Measurements from ENCODE around the gene ARID4B. TPM values are rescaled to one million over a fixed set of nuclear protein-coding genes. Genes with fewer than 3 reads are reported as not detected.

Gene ARID4B
- total RNA-seq, 2 experiments from 2014 or later = 28.7 to 44.9 TPM

DNA sequence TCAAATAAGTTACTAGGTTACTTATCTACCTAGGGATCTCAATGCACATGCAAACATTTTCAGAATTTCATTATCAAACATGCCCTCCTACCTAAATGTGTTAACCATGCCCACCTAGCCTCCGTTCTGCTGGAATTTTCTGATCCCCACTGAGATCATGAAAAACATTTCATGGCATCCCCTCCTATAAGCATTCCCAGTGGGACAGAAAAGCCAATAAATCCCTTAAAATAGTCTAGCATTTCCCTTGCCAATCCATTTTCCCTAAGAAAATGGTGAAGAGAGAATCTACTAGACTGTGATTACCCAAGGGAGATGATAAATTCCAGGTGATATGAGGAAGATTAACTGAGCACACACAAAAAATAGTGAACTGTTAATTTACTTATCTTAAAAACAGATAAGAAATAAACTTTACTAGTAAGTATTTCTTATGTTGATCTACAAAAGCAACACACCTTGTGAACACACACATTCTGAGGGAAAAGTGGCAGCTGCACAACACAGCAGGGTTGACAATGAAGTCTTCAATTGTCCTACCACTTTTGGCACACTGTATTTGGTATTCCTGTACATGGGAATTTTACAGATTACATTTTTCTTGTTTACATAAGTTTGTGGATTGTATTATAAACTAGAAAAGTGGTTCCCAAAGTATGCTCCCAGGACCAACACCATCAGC is 49.6 kb downstream of the ARID4B start:
- no peak for DNase-seq (ENCODE audit: low spot score)
- H3K4me2 ChIP-seq (ENCODE audit: low read length) = no peak overlapping the region
- H3K36me3 ChIP-seq (ENCODE audit: insufficient read depth, low read length) = no peaks in the 10 kb centered on the region
- H4K20me1 ChIP-seq (ENCODE audit: insufficient read depth, low read length) = 0 out of 2 replicates have a peak, but pooled peaks cover 8% of the 10 kb centered on the region
- no peak for TF ChIP-seq EZH2phosphoT487 (IDR thresholded peaks at IDR 0.05; ENCODE audit: borderline replicate concordance, low read depth, low read length)
- TF ChIP-seq, protein P1, sequence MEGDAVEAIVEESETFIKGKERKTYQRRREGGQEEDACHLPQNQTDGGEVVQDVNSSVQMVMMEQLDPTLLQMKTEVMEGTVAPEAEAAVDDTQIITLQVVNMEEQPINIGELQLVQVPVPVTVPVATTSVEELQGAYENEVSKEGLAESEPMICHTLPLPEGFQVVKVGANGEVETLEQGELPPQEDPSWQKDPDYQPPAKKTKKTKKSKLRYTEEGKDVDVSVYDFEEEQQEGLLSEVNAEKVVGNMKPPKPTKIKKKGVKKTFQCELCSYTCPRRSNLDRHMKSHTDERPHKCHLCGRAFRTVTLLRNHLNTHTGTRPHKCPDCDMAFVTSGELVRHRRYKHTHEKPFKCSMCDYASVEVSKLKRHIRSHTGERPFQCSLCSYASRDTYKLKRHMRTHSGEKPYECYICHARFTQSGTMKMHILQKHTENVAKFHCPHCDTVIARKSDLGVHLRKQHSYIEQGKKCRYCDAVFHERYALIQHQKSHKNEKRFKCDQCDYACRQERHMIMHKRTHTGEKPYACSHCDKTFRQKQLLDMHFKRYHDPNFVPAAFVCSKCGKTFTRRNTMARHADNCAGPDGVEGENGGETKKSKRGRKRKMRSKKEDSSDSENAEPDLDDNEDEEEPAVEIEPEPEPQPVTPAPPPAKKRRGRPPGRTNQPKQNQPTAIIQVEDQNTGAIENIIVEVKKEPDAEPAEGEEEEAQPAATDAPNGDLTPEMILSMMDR (conservative IDR thresholded peaks at IDR 0.05; ENCODE audit: low read length) = no peak
- BruUV-seq (replicated peaks) = no TSS peak
- H2AFZ ChIP-seq (ENCODE audit: low read length) = no peak overlapping the region
- ChIA-PET CTCF (ENCODE audit: unreplicated experiment) (no interaction called here), POLR2A (no interaction called here)
- H3K9me2 ChIP-seq (ENCODE audit: insufficient read depth, low read length) = no peaks in the 10 kb centered on the region
- peaks cover 92% of the 10 kb centered on the region for H3K79me2 ChIP-seq (ENCODE audit: insufficient read depth, low read depth, low read length)
- H3K4me1 ChIP-seq (ENCODE audit: insufficient read depth, low read length, poor library complexity, severe bottlenecking) = peaks cover 22% of the 10 kb centered on the region
- H3K4me3 ChIP-seq (ENCODE audit: low read depth, low read length, poor library complexity, severe bottlenecking) = no peak overlapping the region
- H3K27ac ChIP-seq (ENCODE audit: low read depth, low read length, poor library complexity, severe bottlenecking) = no peak overlapping the region
- intact Hi-C loops (cut with micrococcal nuclease; ENCODE audit: unreplicated experiment) = no loop called here
- H3K9me3 ChIP-seq (ENCODE audit: low read length) = no peaks in the 10 kb centered on the region

DNA sequence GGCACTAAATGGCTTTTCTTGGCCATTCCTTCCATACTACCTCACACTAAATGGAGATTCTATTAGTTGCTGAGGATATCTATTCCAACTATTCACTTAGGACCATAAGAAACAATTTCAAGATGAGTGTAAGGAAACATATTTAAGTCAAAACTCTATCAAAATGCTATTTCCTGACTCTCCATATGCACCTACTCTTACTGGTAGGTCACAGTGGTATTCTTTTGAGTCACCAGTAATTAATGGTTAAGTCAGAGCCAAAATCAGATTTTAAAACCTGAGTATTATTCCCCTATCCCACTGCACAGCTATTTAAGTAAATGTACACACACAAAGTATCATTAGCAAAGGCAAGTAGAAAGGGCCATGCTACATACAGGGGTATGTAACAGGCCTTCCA is 50.3 kb downstream of the ARID4B start:
- Histone ChIP-seq H3K79me2 (ENCODE audit: insufficient read depth, low read depth, low read length) (peaks cover 93% of the 10 kb centered on the region), H3K27ac (ENCODE audit: low read depth, low read length, poor library complexity, severe bottlenecking) (no peak overlapping the region), H3K4me1 (ENCODE audit: insufficient read depth, low read length, poor library complexity, severe bottlenecking) (peaks cover 22% of the 10 kb centered on the region), H3K4me2 (ENCODE audit: low read length) (no peak overlapping the region), H3K9me2 (ENCODE audit: insufficient read depth, low read length) (no peaks in the 10 kb centered on the region), H2AFZ (ENCODE audit: low read length) (no peak overlapping the region), H4K20me1 (ENCODE audit: insufficient read depth, low read length) (0 out of 2 replicates have a peak, but pooled peaks cover 9% of the 10 kb centered on the region), H3K9me3 (ENCODE audit: low read length) (no peaks in the 10 kb centered on the region), H3K36me3 (ENCODE audit: insufficient read depth, low read length) (no peaks in the 10 kb centered on the region), H3K4me3 (ENCODE audit: low read depth, low read length, poor library complexity, severe bottlenecking) (no peak overlapping the region)
- TF ChIP-seq, protein P1 (conservative IDR thresholded peaks at IDR 0.05; ENCODE audit: low read length) = no peak
- TF ChIP-seq EZH2phosphoT487 (IDR thresholded peaks at IDR 0.05; ENCODE audit: borderline replicate concordance, low read depth, low read length) = no peak
- intact Hi-C loops (cut with micrococcal nuclease; ENCODE audit: unreplicated experiment) = no loop called here
- POLR2A ChIA-PET = no interaction called here
- DNase-seq (ENCODE audit: low spot score) = no peak
- BruUV-seq (replicated peaks) = no TSS peak
- CTCF ChIA-PET (ENCODE audit: unreplicated experiment) = no interaction called here

DNA sequence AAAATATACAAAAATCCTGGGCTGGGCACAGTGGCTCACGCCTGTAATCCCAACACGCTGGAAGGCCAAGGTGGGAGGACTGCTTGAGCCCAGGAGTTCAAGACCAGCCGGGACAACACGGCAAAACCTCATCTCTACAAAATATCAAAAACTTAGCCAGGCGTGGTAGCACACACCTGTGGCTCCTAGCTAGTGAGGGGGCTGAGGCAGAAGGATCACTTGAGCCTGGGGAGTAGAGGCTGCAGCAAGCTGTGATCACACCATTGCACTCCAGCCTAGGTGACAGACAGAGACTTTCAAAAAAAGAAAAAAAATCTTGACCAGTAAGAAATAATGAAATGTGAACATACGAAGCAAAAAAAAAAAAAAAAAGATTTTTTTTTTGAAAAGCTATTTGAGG is 52.1 kb downstream of the ARID4B start:
- peaks cover 24% of the 10 kb centered on the region for H3K4me1 ChIP-seq (ENCODE audit: insufficient read depth, low read length, poor library complexity, severe bottlenecking)
- H3K79me2 ChIP-seq (ENCODE audit: insufficient read depth, low read depth, low read length) = peaks cover 95% of the 10 kb centered on the region
- ChIA-PET POLR2A (interaction anchor here (0.6 to 2.4 kb wide), 20 partner anchors 9 to 1526 kb away, joined by 3 to 7 read pairs (median 4); partner anchors contain the start of gene TBCE), CTCF (ENCODE audit: unreplicated experiment) (no interaction called here)
- no peak for TF ChIP-seq EZH2phosphoT487 (IDR thresholded peaks at IDR 0.05; ENCODE audit: borderline replicate concordance, low read depth, low read length)
- TF ChIP-seq, protein P1 (conservative IDR thresholded peaks at IDR 0.05; ENCODE audit: low read length) = no peak
- H3K4me3 ChIP-seq (ENCODE audit: low read depth, low read length, poor library complexity, severe bottlenecking) = peak overlapping the region; percentile 8
- intact Hi-C loops (cut with micrococcal nuclease; ENCODE audit: unreplicated experiment) = no loop called here
- peak overlapping the region; percentile 64 for H3K4me2 ChIP-seq (ENCODE audit: low read length)
- H4K20me1 ChIP-seq (ENCODE audit: insufficient read depth, low read length) = 0 out of 2 replicates have a peak, but pooled peaks cover 6% of the 10 kb centered on the region
- no peaks in the 10 kb centered on the region for H3K9me2 ChIP-seq (ENCODE audit: insufficient read depth, low read length)
- H3K27ac ChIP-seq (ENCODE audit: low read depth, low read length, poor library complexity, severe bottlenecking) = peak overlapping the region; percentile 58
- no peaks in the 10 kb centered on the region for H3K36me3 ChIP-seq (ENCODE audit: insufficient read depth, low read length)
- no peaks in the 10 kb centered on the region for H3K9me3 ChIP-seq (ENCODE audit: low read length)
- H2AFZ ChIP-seq (ENCODE audit: low read length) = no peak overlapping the region
- DNase-seq (ENCODE audit: low spot score) = peak; percentile 49
- BruUV-seq (replicated peaks) = no TSS peak
